HEK293T (cell line): ENCODE measurements around the gene GRK1.

Experiments
- ARNT ChIP-seq: fragments of 450-650 bp; IDR thresholded peaks from 2 replicates; pipeline ENCODE4 v1.6.1; 2017; ENCODE audit warnings: mild to moderate bottlenecking
- BHLHE40 ChIP-seq: fragments of 450-650 bp; IDR thresholded peaks from 2 replicates; pipeline ENCODE4 v1.6.1; 2016; ENCODE audit warnings: mild to moderate bottlenecking, moderate library complexity, borderline replicate concordance
- CTBP1 ChIP-seq: fragments of 450-650 bp; IDR thresholded peaks from 2 replicates; pipeline ENCODE4 v1.6.1; 2016; ENCODE audit warnings: borderline replicate concordance
- ELF4 ChIP-seq: fragments of 450-650 bp; IDR thresholded peaks from 2 replicates; pipeline ENCODE4 v1.6.1; 2017; ENCODE audit warnings: antibody characterized with exemption
- FOXA1 ChIP-seq: fragments of 450-650 bp; IDR thresholded peaks from 2 replicates; pipeline ENCODE4 v1.6.1; 2016; ENCODE audit warnings: mild to moderate bottlenecking
- FOXK2 ChIP-seq: fragments of 450-650 bp; IDR thresholded peaks from 2 replicates; pipeline ENCODE4 v1.6.1; 2016; ENCODE audit warnings: mild to moderate bottlenecking
- FOXM1 ChIP-seq: fragments of 450-650 bp; IDR thresholded peaks from 2 replicates; pipeline ENCODE4 v1.6.1; 2017; ENCODE audit warnings: mild to moderate bottlenecking, borderline replicate concordance
- HDGF ChIP-seq: fragments of 450-650 bp; IDR thresholded peaks from 2 replicates; pipeline ENCODE4 v1.6.1; 2017; ENCODE audit warnings: antibody characterized with exemption, borderline replicate concordance
- L3MBTL2 ChIP-seq: fragments of 450-650 bp; conservative IDR thresholded peaks from 2 replicates; pipeline ENCODE4 v1.6.1; 2016; ENCODE audit warnings: mild to moderate bottlenecking
- PKNOX1 ChIP-seq: fragments of 450-650 bp; IDR thresholded peaks from 2 replicates; pipeline ENCODE4 v1.6.1; 2016
- SP1 ChIP-seq: fragments of 450-650 bp; IDR thresholded peaks from 2 replicates; pipeline ENCODE4 v1.6.1; 2017
- SUZ12 ChIP-seq: fragments of 450-650 bp; IDR thresholded peaks from 2 replicates; pipeline ENCODE4 v1.6.1; 2016; ENCODE audit warnings: mild to moderate bottlenecking
- TARDBP ChIP-seq: fragments of 450-650 bp; IDR thresholded peaks from 2 replicates; pipeline ENCODE4 v1.6.1; 2016
- ZNF384 ChIP-seq: fragments of 450-650 bp; IDR thresholded peaks from 2 replicates; pipeline ENCODE4 v1.6.1; 2016

GRCh38 chr13:113750554-113751399 lies 83.8 kb downstream of the GRK1 start:
- TF ChIP-seq CTBP1 (no peak), ZNF384 (no peak), ELF4 (no peak), PKNOX1 (no peak), ARNT (no peak), HDGF (no peak), L3MBTL2 (no peak), TARDBP (no peak), FOXA1 (no peak), FOXM1 (no peak), FOXK2 (no peak), SP1 (no peak), SUZ12 (no peak), BHLHE40 (no peak)
